IPS-NIHi11 (cell line): Measurements from ENCODE around the gene SPATA6L.
"Not testable (repeated sequence)": the region's sequence is repeated elsewhere in the genome, so short reads cannot be mapped to it uniquely, and the experiment has no call there.

Experiments
- DNase-seq: peaks from one replicate; pipeline ENCODE4 v3.0.0; 2012; ENCODE audit warnings: mixed read lengths, low spot score

SPATA6L gene

GRCh38 chr9:4674783-4675182, 8.5 kb upstream of the SPATA6L start:
- no peak for DNase-seq

DNA sequence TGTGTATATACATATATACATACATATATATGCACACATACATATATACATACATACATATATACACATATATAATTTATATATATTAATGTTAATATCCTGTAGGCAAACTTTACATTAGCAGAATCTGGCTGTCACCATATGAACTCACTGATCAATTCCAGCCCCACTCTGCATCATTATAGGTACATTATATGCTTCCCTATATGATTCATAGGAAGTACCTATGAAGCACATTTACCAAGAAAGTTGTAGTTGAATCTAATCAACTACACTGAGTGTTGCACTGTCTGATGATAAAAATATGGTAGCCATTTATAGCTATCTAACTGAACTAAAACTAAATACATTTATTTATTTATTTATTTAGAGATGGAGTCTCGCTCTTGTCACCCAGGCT, 5.5 kb upstream of the SPATA6L start:
- no peak for DNase-seq

DNA sequence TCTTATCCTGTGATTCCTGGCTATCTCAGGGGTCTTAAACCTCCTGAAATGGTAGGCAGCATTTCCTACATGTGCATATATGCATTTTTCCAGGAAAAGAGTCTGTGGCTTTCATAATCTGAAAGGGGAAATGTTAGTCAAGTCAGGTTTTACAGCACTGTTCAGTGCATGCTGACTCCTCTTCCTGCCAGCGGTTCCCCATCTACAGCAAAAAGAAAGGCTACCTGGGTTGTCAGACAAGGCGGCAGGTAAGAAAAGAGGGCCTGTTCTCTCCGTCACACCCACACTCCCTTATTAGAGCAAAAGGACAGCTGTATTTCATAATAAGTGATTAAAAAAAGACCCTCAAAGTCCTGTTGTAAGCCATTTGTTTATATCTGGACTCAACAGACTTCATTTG, 4.3 kb upstream of the SPATA6L start:
- DNase-seq, result no peak

- DNase-seq, result no peak
These were observed 3.6 kb upstream of the SPATA6L start for GRCh38 chr9:4669890-4670289.

DNA sequence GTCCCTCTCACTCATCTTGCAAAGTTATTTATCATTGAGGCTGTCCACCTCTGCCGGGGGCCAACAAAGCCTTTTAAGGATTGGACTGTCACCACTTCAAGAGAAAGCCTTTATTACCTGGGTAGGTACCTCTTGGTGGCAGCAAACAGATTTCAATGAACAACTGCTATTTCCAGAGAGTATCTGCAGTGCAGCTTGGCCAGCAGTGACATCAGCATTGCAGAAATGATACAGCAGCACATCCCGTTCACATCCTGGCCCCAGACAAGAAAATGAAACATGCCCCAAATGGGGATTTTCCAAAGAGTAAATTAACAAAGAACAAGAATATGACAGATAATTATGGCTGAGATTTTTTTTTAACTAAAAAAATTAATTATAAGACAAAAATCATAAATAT, 2.3 kb upstream of the SPATA6L start:
- DNase-seq, result no peak

DNA sequence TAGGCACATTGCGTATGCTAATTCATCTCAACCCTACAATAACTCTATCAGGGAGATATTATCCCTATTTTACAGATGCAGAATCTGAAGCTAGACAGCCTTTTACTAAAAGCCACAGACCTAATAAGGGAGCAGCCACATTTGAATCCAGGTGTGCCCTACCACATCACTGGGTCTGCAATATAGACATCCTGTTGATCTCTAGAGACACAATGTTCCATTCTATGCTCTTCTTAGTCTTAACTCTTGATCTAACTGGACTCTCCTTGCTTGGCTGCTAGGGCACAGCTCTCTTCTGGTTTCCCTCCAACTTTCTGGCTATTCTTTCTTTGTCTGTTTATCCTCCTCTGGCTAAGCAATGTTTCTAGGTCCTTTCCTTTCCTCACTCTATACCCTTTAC, 1.4 kb upstream of the SPATA6L start:
- DNase-seq, result no peak

- no peak for DNase-seq
These were observed 923 bp downstream of the SPATA6L start for GRCh38 chr9:4665357-4665756.

- DNase-seq, result no peak
These were observed 2.3 kb downstream of the SPATA6L start for GRCh38 chr9:4663956-4664355.

GRCh38 chr9:4662989-4663792, 3.1 kb downstream of the SPATA6L start:
- no peak for DNase-seq

GRCh38 chr9:4662108-4662988, 3.9 kb downstream of the SPATA6L start, which contains the start of gene PLPP6:
Gene PLPP6 (plus strand): TSS chr9:4662294. CDS start chr9:4662376, 82 bp downstream.
- peak; percentile 93 for DNase-seq

DNA sequence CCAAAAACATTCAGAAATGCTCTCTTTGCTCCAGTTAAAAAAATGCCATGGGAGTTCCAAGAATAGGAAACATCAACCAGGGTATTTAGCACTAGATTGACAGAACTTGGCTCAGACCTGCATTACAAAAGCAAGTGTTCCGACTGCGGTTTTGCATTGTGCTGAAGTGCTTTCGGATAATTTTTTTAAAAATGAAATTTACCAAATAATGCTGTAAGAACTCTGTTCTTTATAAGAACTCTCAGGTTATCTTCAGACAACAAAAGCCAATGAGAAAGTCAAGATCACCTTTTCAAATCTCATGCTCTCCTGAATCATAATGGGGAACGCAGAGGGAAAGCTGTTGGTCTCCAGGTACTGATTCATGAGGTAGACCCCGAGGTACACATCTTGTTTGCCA, 4.7 kb downstream of the SPATA6L start:
- DNase-seq, result no peak

DNA sequence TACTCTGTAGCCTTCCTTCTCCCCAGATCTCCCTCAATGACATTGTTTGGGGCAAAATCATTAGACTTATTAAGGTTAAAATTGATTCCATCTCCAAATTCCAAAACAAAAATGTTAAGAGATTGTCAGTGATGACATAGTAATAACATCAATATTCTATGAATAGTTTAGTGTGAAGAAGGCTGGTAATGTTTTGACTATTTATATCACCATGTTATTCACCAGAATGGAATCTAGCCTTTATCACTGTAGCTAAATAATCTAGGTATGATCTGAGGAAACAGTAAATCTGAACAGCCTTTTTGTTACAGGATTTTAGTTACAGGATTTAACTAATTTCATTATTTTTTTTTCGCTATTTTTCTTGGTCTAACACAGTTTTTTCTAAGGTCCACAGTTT, 5.1 kb downstream of the SPATA6L start:
- no peak for DNase-seq

DNA sequence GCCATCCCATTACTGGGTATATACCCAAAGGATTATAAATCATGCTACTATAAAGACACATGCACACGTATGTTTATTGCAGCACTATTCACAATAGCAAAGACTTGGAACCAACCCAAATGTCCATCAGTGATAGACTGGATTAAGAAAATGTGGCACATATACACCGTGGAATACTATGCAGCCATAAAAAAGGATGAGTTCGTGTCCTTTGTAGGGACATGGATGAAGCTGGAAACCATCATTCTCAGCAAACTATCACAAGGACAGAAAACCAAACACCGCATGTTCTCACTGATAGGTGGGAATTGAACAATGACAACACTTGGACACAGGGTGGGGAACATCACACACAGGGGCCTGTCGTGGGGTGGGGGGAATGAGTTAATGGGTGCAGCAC, 5.6 kb downstream of the SPATA6L start:
- DNase-seq, result not testable (repeated sequence)

- no peak for DNase-seq
These were observed 8.7 kb downstream of the SPATA6L start for GRCh38 chr9:4657426-4658159.

GRCh38 chr9:4656621-4657020, 9.7 kb downstream of the SPATA6L start:
- DNase-seq, result no peak

DNA sequence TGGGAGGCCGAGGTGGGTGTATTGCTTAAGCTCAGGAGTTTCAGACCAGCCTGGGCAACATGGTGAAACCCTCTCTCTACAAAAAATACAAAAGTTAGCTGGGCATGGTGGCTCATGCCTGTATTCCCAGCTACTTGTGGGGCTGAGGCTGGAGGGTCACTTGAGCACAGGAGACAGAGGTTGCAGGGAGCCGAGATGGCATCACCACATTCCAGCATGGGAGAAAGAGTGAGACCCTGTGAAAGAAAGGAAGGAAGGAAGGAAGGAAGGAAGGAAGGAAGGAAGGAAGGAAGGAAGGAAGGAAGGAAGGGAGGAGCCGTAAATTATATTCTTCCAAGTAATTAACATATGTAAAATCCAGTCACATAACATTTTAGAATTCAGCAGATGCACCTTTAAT, 10.1 kb downstream of the SPATA6L start:
- DNase-seq, result not testable (repeated sequence)

DNA sequence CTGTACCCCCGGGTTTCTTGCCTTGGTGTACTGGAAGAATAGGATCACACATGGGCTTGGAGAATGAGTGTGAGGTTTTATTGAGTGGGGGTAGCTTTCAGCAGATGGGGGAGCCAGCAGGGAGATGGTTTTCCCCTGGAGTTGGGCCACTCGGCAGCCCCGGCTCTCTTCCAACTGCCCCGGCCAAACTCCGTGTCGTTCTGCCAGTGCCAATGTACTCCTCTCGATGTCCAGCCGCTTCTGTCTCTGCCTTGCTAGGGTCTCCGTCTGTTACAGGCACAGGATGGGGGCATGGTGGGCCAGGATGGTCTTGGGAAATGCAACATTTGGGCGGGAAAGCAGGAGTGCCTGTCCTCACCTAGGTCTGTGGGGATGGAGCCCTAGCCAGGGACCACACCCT, 11.7 kb downstream of the SPATA6L start:
- DNase-seq, result no peak

DNA sequence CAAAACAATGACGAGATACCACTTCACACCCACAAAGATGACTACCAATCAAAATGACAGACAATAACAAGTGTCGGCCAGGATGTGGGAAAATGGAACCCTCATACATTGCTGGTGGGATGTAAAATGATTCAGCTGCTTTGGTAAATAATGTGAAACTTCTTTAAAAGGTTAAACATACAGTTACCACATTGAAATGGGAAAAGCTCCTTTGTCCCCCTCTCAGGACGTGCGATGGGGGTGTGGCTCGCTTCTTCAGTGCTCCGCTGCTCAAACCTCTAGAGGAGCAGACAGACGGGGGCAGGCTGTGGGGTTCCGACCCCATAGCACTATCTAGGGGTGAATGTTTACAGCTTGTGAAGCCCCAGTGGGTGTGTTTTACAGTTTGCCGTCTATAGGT, 12.2 kb downstream of the SPATA6L start:
- no peak for DNase-seq

- DNase-seq, result no peak
These were observed 23.9 kb downstream of the SPATA6L start for GRCh38 chr9:4642351-4642750.

DNA sequence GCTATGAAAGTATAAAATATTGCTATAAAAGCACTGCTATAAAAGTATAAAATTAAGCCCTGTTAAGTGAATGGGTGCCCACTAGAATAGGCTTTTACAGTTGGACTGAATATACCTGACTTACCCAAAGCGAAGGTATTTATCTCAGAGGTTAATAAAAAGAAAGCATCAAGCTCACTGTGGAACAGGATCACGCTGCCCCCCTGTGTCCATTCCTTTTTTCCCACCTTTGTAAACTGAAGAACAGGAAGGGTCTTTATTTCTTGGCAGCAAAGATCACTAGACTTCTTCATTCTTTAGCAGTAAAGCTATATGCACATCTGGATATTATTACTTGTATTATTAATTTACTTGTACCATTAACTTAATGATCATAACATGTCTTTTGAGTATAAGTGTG, 26.3 kb downstream of the SPATA6L start:
- DNase-seq, result peak; percentile 42

DNA sequence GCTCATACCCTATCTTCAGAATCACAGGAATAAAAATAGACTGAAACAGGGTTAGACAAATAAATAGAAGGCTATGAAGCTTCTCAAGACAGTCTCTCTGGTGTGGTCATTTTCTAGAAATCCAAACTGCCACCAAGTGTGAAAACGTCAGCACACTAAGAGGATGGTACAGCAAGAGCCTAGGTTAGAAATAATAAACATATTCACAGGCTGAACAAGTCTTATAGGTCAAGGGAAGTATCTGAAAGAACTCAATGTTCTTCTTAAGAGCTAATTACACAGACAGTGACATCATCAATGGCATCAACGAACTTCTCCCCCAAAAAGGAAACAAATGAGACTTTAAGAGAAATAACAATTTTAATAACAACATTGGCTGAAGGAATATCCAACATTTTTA, 26.9 kb downstream of the SPATA6L start:
- DNase-seq, result no peak

DNA sequence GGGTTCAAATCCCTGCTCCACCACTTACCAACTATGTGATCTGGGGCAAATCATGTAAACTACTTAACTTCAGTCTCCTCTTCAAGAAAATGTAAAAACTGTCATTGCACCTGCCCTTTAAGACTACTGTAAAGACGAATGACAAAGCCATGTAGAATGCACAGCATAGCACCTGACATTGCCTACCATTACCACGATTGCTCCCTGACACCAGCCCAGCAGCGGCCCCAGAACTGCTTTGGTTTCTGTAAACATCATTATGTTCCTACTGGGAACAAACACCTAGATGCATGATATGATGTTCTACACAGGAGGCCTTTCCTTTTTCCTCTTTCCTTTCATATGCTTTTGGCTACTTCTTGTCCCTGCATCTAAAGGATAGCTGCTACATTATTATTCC, 27.3 kb downstream of the SPATA6L start:
- no peak for DNase-seq

GRCh38 chr9:4630836-4631235, 35.4 kb downstream of the SPATA6L start:
- DNase-seq, result peak; percentile 18
